HG03103 (cell line): Measurements from ENCODE around the gene AP1G1.
"Not testable (repeated sequence)": the region's sequence is repeated elsewhere in the genome, so short reads cannot be mapped to it uniquely, and the experiment has no call there.

Experiments
- ATAC-seq: cut with Tn5 transposase; IDR thresholded peaks from one replicate; pipeline ENCODE4 v1.9.1; 2021; ENCODE audit warnings: low read depth; ENCODE audit not compliant: unreplicated experiment

Gene AP1G1

GRCh38 chr16:71808593-71809459 lies at the start of gene AP1G1:
TSS of gene AP1G1 (minus strand) at chr16:71808834. CDS start at chr16:71789479, 19,355 bp downstream.
- ATAC-seq, result peak; percentile 75

GRCh38 chr16:71855937-71856662 lies 47.5 kb upstream of the AP1G1 start:
- no peak for ATAC-seq

GRCh38 chr16:71854369-71854948 lies 45.8 kb upstream of the AP1G1 start:
- no peak for ATAC-seq

GRCh38 chr16:71853413-71853812 lies 44.8 kb upstream of the AP1G1 start:
- ATAC-seq, result peak; percentile 64

- no peak for ATAC-seq
These were observed 43.9 kb upstream of the AP1G1 start for GRCh38 chr16:71852561-71852960.

- ATAC-seq, result no peak
These were observed 43.5 kb upstream of the AP1G1 start for GRCh38 chr16:71852158-71852557.

GRCh38 chr16:71851746-71852145 lies 43.1 kb upstream of the AP1G1 start:
- no peak for ATAC-seq

GRCh38 chr16:71848622-71849021 lies 40.0 kb upstream of the AP1G1 start:
- no peak for ATAC-seq

GRCh38 chr16:71847096-71847495 lies 38.5 kb upstream of the AP1G1 start:
- no peak for ATAC-seq

- ATAC-seq, result no peak
These were observed 37.8 kb upstream of the AP1G1 start for GRCh38 chr16:71846431-71846830.

GRCh38 chr16:71845639-71846430 lies 37.2 kb upstream of the AP1G1 start, which contains the start of gene ATXN1L:
TSS of gene ATXN1L (plus strand) at chr16:71845976. CDS start at chr16:71849741, 3,765 bp downstream.
- peak; percentile 70 for ATAC-seq

GRCh38 chr16:71843572-71843971 lies 34.9 kb upstream of the AP1G1 start:
- ATAC-seq, result no peak

GRCh38 chr16:71840052-71840451 lies 31.4 kb upstream of the AP1G1 start:
- ATAC-seq, result no peak

- ATAC-seq, result no peak
These were observed 28.5 kb upstream of the AP1G1 start for GRCh38 chr16:71837150-71837549.

GRCh38 chr16:71834291-71834690 lies 25.7 kb upstream of the AP1G1 start:
- ATAC-seq, result no peak

GRCh38 chr16:71832112-71832511 lies 23.5 kb upstream of the AP1G1 start:
- ATAC-seq, result not testable (repeated sequence)

- not testable (repeated sequence) for ATAC-seq
These were observed 23.1 kb upstream of the AP1G1 start for GRCh38 chr16:71831698-71832097.

GRCh38 chr16:71830359-71830758 lies 21.7 kb upstream of the AP1G1 start:
- ATAC-seq, result no peak

- ATAC-seq, result no peak
These were observed 17.9 kb upstream of the AP1G1 start for GRCh38 chr16:71826533-71827017.

- peak; percentile 9 for ATAC-seq
These were observed 8.5 kb upstream of the AP1G1 start for GRCh38 chr16:71817155-71817500.
